HG03520 (cell line): ENCODE measurements around the gene MICAL3.

ENCODE experiments used
- ATAC-seq: cut with Tn5 transposase; IDR thresholded peaks from one replicate; pipeline ENCODE4 v1.9.1; 2021; ENCODE audit warnings: mild to moderate bottlenecking, moderate library complexity; ENCODE audit not compliant: unreplicated experiment

Gene MICAL3

DNA sequence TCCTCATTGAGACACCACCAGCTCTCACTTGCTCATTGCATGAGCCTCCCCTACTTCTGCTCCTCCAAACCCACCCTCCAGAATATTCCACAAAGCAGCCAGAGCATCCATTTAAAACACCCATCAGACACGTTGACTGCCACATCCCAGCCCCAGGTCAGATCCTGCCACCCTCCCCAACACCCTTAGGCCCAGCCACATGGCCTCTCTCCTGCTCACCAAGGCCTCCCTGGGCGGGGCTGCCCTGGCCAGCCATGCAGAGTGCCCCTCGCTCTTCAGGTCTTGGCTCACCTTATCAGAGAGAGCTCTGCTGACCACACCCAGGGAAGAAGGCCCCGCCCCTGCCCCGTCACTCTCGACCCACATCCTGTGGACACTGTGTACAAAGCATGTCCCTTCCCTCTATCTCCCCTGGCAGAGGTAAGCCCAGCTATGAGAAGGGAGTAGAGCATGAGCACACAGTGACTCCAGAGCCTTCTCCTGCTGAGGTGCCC is 106.8 kb downstream of the MICAL3 start:
- no peak for ATAC-seq

DNA sequence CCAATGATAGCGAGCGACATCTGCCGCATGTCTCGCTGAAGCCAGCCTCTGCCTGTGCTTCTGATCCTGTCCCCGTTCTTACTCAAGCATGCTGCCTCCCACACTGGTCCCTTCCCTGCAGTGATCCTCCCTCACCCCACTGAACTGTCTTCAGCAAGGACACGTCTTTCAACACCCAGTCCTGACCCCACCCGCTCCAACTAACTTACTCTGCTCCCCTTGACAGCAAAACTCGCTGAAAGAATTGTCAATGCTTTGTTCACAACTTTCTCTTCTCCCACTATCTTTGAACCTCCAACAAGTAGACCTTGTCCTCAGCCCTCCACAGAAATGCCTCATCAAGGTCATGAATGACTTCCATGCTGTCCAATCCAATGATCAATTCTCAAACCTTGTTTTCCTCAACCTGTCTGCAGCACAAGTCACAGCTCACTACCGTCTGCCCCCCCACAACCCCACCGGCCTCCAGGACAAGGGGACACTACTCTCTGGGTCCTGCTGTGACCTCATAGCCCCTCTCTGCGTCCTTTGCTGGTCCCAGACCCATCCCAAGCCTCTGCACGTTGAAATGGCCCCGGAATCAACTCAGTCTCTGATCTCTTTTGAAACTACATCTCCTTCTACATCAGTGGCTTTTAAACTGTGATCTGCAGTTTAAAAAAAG is 108.0 kb downstream of the MICAL3 start:
- no peak for ATAC-seq

DNA sequence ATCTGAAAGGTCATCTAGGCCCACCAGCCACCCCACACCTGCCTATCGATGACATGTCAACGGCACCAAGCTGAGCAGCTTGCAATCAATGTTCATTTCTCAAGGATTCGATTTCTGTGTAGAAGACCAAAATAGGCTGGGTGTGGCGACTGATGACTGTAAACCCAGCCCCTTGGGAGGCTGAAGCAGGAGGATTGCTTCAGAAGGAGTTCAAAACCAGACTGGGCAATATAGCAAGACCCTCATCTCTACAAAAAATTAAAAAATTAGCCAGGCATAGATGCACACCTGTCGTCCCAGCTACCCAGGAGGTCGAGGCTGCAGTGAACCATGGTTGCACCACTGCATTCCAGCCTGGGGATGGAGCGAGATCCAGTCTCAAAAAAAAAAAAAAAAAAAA is 108.7 kb downstream of the MICAL3 start:
- no peak for ATAC-seq

DNA sequence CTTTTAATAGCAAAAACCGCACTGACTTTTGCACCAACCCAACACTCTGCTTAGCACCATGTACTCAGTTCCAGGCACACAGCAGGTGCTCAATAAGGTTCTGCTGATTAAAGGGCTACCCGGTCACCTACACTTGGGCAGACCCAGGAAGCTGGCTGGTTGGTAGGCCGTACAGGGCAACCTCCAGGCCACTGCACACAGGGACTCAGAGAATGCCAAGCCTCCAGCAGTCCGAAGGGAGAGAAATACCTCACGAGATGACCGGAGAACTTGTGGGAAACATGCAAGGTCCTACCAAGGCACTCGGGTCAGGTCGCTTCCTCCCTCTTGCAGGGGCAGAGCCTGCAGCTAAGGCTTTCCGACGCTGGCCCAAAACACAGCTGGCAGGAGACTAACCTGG is 109.2 kb downstream of the MICAL3 start:
- ATAC-seq, result no peak

DNA sequence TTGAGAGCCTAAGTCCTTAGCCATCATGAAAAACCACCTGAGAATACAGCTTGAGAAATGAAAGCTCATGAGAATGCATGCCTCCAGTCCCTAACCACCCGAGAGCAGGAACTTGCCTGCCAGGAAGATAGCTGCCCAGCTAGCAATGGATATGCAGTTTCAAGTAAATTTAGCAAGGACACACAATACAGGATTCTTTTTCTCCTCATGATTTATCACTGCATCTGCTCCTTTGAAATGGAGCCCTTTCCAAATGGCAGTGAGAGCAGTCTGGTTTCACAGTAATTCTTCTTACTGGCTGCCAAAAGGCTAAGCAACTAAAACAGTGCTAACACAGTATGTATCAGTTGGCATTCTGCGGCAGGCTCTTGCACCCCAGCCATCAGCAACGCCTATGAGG is 109.9 kb downstream of the MICAL3 start:
- no peak for ATAC-seq

DNA sequence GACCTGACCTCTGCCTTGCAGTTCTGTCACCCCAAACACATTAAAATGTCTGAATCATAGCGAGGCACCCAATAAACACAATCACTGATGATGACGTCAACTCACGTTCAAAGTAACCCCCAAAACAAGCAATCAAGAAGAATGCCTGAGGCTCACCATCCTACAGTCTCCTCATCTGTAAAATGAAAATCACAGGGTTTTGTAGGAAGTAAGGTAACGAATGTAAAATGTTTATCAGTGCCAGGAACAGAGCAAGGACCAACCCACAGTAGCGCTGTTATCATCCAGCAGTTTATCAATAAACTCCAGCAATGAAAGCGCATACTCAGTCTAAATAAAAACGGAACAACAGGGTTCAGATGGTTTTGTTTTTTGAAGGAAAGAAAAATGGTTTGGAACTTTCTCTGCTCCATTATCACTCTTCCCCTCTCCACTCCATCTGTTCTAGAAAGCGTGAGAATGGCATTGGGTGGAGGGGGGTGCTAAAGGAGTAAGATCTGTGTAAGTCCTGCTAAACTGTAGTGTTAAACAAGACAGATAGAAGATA is 110.5 kb downstream of the MICAL3 start:
- no peak for ATAC-seq

DNA sequence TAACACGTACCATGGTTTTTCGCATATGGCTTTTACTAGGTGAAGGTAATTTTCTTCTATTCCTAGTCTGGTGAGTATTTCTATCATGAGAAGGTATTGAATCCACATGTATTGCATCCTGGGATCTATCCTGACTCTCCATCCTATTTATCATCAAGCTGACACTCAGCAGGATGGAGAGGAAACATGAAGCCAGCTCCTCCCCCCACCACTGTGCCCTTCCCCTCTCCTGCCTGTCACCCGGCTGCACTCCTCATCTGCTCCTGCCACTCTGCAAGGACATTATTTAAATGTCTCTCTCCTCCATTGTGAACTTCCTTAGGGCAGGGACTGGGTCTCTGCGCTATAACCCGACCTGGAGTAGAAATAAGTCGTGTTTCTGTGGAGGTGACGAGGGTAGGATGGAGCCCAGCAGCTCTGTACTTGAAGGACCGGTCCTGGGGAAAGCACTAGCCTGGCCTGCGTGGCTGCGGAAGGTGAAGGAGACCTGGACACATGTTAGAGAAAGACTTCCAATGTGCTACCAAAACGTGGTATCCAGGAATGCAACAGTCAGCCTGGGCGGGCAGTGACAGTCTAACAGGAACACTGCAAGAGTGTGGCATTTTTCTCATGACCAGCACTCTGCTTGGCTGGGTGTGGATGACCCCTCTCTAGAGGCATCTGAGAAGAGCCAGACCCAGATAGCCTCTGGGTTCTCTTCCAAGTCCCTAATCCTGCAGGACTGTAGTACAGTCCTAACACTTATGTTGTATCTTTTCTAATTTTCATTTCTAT is 111.2 kb downstream of the MICAL3 start:
- ATAC-seq, result no peak

DNA sequence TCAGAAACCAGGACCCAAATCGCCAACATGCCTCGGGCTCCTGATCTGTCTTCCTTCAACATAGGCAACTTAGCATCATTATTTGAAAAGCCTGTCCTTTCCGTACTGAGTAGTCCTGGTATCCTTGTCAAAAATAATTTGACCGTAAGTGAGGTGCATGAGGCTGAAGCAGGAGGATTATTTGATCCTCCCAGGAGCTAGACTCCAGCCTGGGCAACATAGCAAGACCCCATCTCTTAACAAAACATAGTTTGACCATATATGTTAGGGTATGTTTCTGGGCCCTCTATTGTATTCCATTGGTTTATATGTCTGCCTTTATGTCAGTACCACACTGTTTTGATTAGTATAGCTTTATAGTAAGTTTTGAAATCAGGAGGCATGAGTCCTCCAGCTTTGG is 112.5 kb downstream of the MICAL3 start:
- no peak for ATAC-seq

DNA sequence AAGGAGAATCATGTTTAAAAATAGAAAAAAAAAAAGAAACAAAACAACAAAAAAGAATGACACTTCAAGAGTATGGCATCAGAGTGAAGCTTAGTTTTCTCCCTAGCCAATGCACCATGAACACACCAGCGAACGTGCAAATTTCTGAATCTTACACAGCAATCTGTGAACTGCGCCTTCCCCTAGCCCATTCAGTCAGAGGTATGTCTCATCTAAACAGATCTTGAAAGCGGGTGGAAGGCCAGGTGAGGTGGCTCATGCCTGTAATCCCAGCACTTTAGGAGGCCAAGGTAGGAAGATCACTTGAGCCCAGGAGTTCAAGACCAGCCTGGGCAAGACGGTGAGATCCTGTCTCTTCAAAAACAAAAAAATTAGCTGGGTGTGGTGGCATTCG is 113.1 kb downstream of the MICAL3 start:
- ATAC-seq, result no peak

DNA sequence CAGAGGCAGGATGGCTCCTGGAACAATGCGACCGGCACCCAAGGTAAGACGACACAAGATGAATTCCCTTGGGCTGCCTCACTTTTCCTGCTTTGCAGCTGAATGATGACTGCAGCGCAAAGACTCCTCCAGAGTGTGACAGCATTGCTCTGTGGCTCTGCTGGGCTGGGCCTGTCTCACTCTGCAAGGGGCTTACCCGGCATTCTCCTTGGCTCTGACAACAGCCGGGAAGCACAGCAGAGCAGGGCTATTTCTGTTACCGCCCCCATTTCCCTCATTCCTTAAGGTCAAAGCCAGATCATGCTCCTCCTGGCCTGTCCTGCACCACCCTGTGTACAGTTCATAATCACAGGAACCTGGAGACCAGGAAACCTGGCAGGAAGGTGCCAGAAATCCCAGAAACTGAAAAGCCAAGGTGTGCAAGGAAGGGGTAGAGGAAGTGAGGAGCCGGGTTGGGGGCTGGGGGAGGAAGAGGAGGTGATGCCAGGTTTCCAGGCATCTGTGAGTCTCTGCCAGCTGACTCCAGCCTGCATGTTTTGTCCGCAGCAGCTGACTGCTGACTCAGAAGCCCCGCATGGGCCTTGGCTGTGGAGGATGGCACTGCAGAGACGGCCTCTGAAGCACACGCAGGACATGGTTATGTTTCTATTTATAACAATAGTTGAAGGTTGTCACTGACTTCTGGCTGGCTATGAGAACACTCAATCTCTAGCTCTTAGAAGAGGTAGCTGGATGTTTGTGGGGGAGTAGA is 113.6 kb downstream of the MICAL3 start:
- no peak for ATAC-seq

DNA sequence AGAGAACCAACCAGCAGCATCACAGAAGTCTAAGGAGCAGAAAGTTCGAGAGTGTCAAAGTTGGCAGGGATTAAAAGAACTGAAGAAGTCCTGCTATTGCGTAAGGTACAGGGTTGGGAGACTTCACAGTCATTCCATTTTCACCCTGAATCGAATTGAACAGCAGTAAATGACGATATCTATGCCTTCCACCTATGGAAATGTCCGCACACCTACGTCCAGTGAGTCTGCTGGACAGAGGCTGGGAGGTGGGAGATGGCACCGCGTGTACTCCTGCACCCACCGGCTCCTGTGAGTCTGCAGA is 116.7 kb downstream of the MICAL3 start:
- no peak for ATAC-seq

DNA sequence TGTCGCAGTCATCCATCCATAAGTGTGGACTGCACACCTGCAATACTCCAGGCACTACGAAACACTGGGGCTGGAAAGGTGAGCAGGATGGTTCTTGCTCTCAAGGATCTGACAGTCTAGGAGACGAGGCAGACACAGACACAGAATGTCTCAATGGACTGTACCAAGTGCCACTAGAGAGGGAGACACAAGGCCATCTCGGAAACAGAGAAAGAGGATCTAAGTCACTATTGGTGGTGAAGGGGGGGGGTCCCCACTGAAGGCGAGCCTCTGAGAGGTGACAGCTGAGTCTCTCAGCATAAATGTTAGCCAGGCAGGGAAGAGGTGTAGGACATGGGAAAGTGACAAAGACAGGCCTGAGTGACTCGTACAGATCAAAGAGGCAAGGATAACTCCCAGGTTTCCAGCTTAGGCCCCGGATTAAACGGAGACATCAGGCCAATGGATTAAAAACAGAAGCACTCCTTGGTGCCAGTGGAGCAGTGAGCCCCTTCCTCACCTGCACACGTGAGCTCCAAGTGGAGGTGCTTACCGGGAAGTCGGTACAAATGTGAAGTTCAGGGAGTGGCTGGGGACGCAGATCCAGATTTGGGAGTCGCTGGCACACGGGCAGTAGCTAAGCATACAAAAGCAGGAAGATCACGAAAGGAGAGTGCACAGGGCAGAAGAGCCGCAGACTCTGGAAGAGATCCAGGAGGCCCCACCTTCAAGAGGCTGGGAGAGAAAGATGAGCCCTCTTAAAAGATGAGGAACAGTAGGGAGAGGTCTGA is 117.2 kb downstream of the MICAL3 start:
- ATAC-seq, result no peak

DNA sequence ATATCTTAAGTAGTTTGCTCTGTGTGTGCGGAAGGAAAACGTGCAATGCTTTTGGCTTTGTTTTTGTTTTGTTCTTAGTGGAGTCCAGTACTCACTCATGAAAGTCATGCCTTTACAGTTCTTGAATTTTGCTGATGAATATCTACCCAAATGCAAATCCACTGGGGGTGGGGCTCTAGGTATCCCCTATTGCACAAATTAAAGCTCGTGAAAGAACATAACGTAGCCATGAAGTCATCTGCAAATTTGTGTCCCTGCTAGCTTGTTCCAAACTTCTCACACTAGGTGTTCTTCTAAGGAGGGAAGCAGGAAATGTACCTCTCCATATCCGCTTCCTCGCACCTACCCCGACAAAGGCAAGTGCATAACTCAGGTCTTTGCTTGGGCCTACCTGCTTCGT is 118.9 kb downstream of the MICAL3 start:
- no peak for ATAC-seq

DNA sequence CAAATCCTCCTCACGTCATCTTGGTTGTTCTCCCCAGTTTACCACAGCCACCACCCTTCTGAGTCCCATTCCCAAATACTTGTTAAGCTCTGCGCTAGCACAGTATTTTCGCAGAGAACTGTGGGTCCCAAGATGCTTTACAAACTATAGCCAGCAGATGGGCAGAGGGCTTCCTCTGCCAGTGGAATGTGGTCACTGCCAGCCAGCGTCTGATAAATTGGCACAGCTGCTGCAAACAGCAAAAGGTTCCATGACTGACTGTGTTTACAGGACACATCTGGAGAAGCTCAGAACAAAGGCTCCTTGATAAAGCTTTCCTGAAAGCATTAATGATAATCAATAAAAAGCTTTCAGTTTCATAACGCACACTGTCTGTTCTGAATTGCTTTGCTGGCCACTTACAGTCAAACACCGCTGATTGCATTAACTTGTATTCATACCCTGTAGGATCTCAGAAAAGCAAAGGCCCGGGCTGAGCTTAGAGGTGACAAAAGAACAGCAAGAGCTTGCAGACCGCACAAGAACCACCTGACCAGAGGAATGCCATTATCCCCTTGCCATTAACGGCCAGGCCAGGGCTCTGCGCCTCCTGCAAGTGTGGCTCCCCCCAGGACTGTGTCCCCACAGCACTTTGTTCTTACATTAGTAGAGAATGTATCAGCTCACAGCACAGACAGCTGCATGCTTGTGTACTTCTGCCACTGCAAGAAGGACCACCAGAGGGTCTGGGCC is 120.6 kb downstream of the MICAL3 start:
- no peak for ATAC-seq

DNA sequence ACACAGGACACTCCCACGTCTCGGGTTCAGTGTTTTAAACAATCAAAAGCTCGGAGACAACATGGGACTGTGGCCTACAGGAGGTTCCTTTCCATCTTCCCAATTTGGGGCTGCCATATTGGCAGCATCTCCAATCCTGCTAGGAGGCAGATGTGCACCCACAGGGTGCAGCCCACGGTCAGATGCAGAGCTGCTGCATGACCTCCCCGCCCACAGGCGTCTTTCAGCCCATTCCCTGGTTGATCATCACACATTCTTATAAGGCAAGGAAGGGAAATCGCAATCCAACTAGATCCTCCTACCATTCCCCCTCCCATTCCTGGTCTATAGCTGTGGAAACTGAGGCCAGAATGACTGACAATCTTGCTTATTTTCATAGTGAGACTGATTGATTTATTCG is 121.4 kb downstream of the MICAL3 start:
- ATAC-seq, result no peak

DNA sequence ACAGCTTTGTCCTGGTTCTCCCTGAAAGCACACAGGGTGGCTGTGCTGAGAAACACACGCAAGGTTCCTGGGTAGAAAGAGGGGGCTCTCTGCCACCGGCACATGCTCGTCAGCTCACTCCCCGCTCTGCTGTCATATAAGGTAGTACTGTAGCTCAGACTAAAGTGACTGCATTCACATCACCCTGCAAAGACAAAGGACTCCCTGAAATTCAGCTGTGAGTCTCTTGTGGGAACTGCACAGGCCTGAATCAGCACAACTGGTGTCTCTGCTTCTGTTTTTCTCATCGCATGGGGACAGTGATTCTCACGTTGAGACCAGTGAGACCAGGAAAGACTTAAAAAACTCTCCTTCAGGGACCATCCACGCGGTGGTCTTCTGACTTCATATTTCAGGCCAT is 126.0 kb downstream of the MICAL3 start:
- no peak for ATAC-seq

DNA sequence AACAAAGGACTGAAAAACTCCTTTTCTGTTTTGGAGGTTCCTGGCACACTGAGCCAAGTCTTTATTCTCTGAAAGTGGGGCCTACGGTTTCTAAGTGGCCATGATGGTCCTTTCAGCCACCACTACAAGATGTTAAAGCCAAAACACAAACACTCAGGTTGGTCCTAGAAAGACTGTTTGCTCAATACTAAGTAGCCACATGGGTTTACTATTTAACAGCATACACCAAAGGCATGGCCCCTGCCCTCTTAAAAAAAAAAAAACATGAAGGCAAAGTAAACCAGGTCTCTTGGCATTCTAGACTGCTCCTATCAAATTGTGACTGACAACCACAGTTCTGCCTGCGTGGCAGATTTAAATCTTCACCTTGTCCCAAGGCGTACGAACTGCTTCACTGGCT is 126.5 kb downstream of the MICAL3 start:
- ATAC-seq, result no peak

DNA sequence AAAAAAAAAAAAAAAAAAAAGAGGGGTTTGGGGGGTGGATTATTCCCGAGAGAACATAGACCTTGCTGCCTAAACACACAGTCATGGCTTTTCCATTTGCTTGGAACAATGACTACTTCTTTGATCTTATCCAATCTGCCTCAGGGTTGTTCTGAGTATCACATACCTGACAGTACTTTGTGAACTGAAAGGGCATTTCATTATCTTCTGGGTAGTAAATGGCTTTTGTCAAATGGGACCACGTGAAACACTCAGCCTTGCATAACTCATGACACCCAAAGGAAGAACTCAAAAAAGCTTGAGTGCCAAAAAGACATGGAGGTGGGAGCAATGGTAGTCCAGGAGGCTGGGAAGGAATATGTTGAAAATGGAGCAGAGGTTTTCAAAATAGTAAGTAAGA is 126.9 kb downstream of the MICAL3 start:
- no peak for ATAC-seq

DNA sequence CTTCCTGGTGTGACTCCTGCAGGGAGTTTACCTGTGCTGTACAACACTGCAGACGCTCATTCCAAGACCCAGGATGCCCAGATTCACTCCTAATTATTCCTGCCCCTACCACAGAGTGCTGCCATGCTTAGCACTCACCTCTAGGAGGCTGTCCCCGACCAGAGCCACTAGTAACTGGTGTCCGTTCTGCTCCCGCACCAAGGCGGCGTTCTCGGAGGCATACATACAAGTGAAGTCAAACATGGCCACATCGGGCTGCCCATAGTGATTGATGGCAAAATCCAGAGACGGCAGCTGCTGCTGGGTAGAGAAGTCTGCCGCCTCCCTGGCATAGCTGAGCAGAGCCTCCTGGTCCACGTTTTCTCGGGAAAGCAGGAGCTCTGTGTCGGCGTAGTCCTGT is 127.8 kb downstream of the MICAL3 start:
- no peak for ATAC-seq

DNA sequence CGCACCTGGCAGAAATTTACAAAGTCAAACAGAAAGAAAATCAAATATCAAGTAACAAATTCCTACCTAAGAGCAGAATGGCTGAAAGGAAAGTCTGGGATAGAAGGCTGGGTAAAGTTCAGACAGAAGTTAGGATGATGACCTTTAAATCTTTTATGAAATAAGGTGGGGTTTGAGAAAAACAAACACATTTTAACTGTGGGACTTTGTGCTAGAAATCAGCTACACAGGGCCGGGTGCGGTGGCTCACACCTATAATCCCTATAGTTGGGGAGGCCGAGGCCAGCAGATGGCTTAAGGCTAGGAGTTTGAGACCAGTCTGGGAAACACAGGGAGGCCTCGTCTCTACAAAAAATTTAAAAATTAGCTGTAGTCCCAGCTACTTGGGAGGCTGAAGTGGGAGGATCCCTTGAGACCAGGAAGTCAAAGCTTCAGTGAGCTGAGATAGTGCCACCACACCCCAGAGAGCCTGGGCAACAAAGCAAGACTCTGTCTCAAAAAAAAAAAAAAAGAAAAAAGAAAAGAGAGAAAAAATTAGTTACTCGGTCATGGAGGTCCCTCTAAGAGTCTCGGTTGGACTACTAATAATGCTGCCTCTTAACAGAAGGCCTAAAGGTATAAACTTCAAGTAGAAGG is 130.3 kb downstream of the MICAL3 start:
- no peak for ATAC-seq
